Measurements from ENCODE around the gene PPCDC. TPM values are rescaled to one million over a fixed set of nuclear protein-coding genes. Genes with fewer than 3 reads are reported as not detected.

PPCDC gene
- total RNA-seq, 1 donor, result 11.8 TPM

- TF ChIP-seq, protein P1, sequence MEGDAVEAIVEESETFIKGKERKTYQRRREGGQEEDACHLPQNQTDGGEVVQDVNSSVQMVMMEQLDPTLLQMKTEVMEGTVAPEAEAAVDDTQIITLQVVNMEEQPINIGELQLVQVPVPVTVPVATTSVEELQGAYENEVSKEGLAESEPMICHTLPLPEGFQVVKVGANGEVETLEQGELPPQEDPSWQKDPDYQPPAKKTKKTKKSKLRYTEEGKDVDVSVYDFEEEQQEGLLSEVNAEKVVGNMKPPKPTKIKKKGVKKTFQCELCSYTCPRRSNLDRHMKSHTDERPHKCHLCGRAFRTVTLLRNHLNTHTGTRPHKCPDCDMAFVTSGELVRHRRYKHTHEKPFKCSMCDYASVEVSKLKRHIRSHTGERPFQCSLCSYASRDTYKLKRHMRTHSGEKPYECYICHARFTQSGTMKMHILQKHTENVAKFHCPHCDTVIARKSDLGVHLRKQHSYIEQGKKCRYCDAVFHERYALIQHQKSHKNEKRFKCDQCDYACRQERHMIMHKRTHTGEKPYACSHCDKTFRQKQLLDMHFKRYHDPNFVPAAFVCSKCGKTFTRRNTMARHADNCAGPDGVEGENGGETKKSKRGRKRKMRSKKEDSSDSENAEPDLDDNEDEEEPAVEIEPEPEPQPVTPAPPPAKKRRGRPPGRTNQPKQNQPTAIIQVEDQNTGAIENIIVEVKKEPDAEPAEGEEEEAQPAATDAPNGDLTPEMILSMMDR (IDR thresholded peaks at IDR 0.05; ENCODE audit: insufficient read depth, low read length), result no peak
- no peak for DNase-seq (ENCODE audit: low read depth)
- no peak overlapping the region for H3K4me3 ChIP-seq (ENCODE audit: low read depth, low read length)
Measured at GRCh38 chr15:74983725-74984231, 39.6 kb upstream of the PPCDC start.

GRCh38 chr15:74988007-74988800, 35.2 kb upstream of the PPCDC start:
- H3K4me3 ChIP-seq (ENCODE audit: low read depth, low read length), result no peak overlapping the region
- peak; percentile 45 for DNase-seq (ENCODE audit: low read depth)
- TF ChIP-seq, protein P1 (IDR thresholded peaks at IDR 0.05; ENCODE audit: insufficient read depth, low read length), result peak; percentile 45

DNA sequence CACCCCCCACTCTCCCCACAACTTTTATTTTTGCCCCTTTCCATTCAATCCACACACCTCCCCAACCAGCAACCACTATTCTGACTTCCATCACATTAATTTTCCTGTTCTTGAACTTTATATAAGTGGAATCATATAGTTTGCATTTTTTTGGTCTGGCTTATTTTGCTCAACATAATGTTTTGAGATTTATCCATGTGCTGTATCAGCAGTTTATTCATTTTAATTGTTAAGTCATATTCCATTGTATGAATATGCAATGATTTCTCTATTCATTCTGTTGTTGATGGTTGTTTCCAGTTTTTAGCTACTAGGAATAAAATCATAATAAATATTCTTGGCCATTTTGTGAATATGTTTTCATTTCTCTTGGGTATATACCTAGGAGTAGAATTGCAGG, 33.9 kb upstream of the PPCDC start:
- H3K4me3 ChIP-seq (ENCODE audit: low read depth, low read length), result no peak overlapping the region
- no peak for DNase-seq (ENCODE audit: low read depth)
- TF ChIP-seq, protein P1 (IDR thresholded peaks at IDR 0.05; ENCODE audit: insufficient read depth, low read length), result no peak

DNA sequence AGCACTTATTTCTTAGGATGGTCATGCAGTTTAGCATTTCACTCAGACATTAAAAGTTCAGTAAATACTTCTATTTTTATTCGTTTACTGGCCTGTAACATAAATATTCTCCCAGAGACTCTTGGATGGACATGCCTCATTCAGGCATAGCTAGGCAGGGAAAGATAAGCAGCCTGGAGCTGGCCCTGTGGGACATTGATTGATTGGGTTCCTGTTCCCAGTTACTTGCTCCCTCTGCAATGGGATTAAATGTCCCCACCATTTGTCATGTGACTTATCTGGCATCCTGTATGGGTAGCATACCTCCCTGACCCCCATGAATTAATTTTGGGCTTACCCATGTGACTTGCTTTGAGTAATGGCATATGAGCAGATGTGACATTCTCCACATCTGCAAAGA, 30.8 kb upstream of the PPCDC start:
- no peak overlapping the region for H3K4me3 ChIP-seq (ENCODE audit: low read depth, low read length)
- DNase-seq (ENCODE audit: low read depth), result no peak
- TF ChIP-seq, protein P1 (IDR thresholded peaks at IDR 0.05; ENCODE audit: insufficient read depth, low read length), result no peak

GRCh38 chr15:74994236-74994635, 29.2 kb upstream of the PPCDC start:
- TF ChIP-seq, protein P1 (IDR thresholded peaks at IDR 0.05; ENCODE audit: insufficient read depth, low read length), result no peak
- H3K4me3 ChIP-seq (ENCODE audit: low read depth, low read length), result no peak overlapping the region
- no peak for DNase-seq (ENCODE audit: low read depth)

GRCh38 chr15:74994685-74995084, 28.7 kb upstream of the PPCDC start:
- no peak overlapping the region for H3K4me3 ChIP-seq (ENCODE audit: low read depth, low read length)
- TF ChIP-seq, protein P1 (IDR thresholded peaks at IDR 0.05; ENCODE audit: insufficient read depth, low read length), result no peak
- DNase-seq (ENCODE audit: low read depth), result no peak
